Right lobe of liver (tissue), 4 donors: ENCODE measurements around the gene MFSD12.

Source experiments
- POLR2A ChIP-seq: fragments of 450-650 bp; IDR thresholded peaks from one replicate; pipeline ENCODE4 v1.6.1; 2017; ENCODE audit warnings: antibody characterized with exemption, mild to moderate bottlenecking
- TF ChIP-seq, protein P1 (sequence below), 4 donors: fragments of 200-600 bp in 3 of 4; fragments of 450-650 bp in 1 of 4; IDR thresholded peaks; one replicate each; pipeline versions ENCODE4 v1.5.1 to v1.8.0; 2016 to 2022; ENCODE audit warnings: antibody characterized with exemption in 4 of 4, mild to moderate bottlenecking in 2 of 4
- donor health status: DM: no; HTN: no; CAD: no.
- donor health status: DM: no; HTN: no; CAD: no.
- donor health status: DM: no; HTN: yes; CAD: no.

DNA sequence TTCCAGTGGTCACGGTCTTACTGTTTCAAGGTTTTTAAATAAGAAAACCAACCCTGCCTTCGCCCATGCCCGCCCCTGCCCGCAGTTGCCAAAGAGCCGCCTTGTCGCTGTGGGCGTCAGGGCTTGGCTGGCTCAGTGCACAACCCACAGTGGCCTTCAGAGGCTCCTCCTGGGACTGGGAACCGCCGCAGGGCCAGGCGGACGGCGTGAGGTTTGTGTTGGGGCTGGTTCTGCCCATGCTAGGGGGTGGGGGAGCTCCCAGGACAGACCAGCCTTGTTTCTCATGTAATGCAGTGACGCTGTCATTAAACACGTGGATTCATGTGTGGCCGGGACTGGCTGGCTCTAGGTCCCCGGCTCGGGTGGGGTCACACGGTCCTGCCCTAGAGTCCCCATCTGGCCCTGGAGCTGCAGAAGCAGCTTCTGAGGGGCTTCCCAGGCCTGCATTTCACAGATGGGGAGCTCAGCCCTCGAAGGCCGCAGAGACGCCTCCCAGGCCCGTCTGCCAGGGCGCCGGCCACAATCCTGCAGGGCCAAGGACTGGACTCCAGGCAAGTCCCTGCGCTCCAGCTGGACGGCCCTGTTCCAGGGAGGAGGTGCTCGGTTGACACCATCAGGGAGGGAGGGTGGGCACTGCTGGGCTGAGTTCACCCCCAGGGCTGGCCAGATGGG is 20.8 kb downstream of the MFSD12 start:
- TF ChIP-seq, protein P1, sequence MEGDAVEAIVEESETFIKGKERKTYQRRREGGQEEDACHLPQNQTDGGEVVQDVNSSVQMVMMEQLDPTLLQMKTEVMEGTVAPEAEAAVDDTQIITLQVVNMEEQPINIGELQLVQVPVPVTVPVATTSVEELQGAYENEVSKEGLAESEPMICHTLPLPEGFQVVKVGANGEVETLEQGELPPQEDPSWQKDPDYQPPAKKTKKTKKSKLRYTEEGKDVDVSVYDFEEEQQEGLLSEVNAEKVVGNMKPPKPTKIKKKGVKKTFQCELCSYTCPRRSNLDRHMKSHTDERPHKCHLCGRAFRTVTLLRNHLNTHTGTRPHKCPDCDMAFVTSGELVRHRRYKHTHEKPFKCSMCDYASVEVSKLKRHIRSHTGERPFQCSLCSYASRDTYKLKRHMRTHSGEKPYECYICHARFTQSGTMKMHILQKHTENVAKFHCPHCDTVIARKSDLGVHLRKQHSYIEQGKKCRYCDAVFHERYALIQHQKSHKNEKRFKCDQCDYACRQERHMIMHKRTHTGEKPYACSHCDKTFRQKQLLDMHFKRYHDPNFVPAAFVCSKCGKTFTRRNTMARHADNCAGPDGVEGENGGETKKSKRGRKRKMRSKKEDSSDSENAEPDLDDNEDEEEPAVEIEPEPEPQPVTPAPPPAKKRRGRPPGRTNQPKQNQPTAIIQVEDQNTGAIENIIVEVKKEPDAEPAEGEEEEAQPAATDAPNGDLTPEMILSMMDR (IDR thresholded peaks at IDR 0.05), result no peak
- no peak for TF ChIP-seq POLR2A
